Endothelial cell of umbilical vein (primary cell): ENCODE results near the gene CXCL9. TPM values are rescaled to one million over a fixed set of nuclear protein-coding genes. Genes with fewer than 3 reads are reported as not detected.

ENCODE experiments used
- BruUV-seq: library from RNA; stranded (reverse); fragments of 400-500 nt; replicated peaks from 2 replicates; lab custom pipeline; 2021; lab: Mats Ljungman, UMichigan
- CTCF ChIA-PET: fragments of 300-600, 350-600 bp; sonication (Branson Sonifier 250); formaldehyde crosslinking; loops from one replicate; lab custom pipeline; 2021; ENCODE audit warnings: antibody characterized with exemption, inconsistent platforms; lab: Charles Lee
- POLR2A ChIA-PET: fragments of 300-600, 350-600 bp; sonication (Branson Sonifier 250); formaldehyde crosslinking; loops from one replicate; lab custom pipeline; 2021; ENCODE audit warnings: antibody characterized with exemption, inconsistent platforms; lab: Charles Lee
- DNase-seq: peaks from one replicate; pipeline ENCODE4 v3.0.0-alpha.2; 2011; ENCODE audit warnings: low read depth, low spot score
- FAIRE-seq: peaks from 2 replicates; lab custom pipeline; 2011; peaks lifted over from hg19 to GRCh38; lab: Jason Lieb, UNC
- H2AFZ ChIP-seq: 2 replicates; pipeline ENCODE4 v1.6.0; 2012; ENCODE audit warnings: low read depth, low read length, control low read depth, inconsistent platforms
- H3K27ac ChIP-seq: 2 replicates; pipeline ENCODE4 v1.5.1; 2011; ENCODE audit warnings: low read depth, mild to moderate bottlenecking, control low read depth, low read length, moderate library complexity; ENCODE audit not compliant: insufficient read depth
- H3K27me3 ChIP-seq, 2 experiments: 2 replicates each; pipeline versions ENCODE4 v1.6.0 to v1.6.1; 2011; ENCODE audit warnings: low read length in 2 of 2, mixed read lengths in 1 of 2; ENCODE audit not compliant: control insufficient read depth in 2 of 2, insufficient read depth in 2 of 2
- H3K36me3 ChIP-seq, 2 experiments: 2 replicates in 1 of 2; 3 replicates in 1 of 2; pipeline ENCODE4 v1.5.1; 2011; ENCODE audit warnings: low read length in 2 of 2, mild to moderate bottlenecking in 1 of 2, moderate library complexity in 1 of 2; ENCODE audit not compliant: control insufficient read depth in 2 of 2, insufficient read depth in 2 of 2; ENCODE audit errors: extremely low read depth in 1 of 2
- H3K4me1 ChIP-seq: 3 replicates; pipeline ENCODE4 v1.5.1; 2011; ENCODE audit warnings: mild to moderate bottlenecking, low read length; ENCODE audit not compliant: control insufficient read depth, insufficient read depth; ENCODE audit errors: extremely low read depth
- H3K4me2 ChIP-seq: 2 replicates; pipeline ENCODE4 v1.6.1; 2011; ENCODE audit warnings: low read length, control low read depth, mixed read lengths; ENCODE audit not compliant: insufficient read depth
- H3K4me3 ChIP-seq, 3 experiments: fragments of 200-600 bp in 1 of 3; sonication (generic), shearing (Covaris generic) in 1 of 3; replicated peaks in 1 of 3; 2 replicates each; pipeline ENCODE4 v1.5.1; 2011 to 2016; ENCODE audit warnings: control low read depth in 3 of 3, low read length in 3 of 3, mild to moderate bottlenecking in 2 of 3, inconsistent platforms in 1 of 3, low read depth in 1 of 3, moderate library complexity in 1 of 3; ENCODE audit not compliant: insufficient read depth in 1 of 3
- H3K79me2 ChIP-seq: 2 replicates; pipeline ENCODE4 v1.6.0; 2012; ENCODE audit warnings: low read length, inconsistent platforms; ENCODE audit not compliant: control insufficient read depth, insufficient read depth
- H3K9ac ChIP-seq: replicated peaks from 2 replicates; pipeline ENCODE3; 2011; ENCODE audit warnings: low read length, control low read depth; ENCODE audit not compliant: insufficient read depth; ENCODE audit errors: extremely low read depth
- H3K9me1 ChIP-seq: replicated peaks from 3 replicates; pipeline ENCODE4 v1.6.0; 2011; ENCODE audit warnings: mild to moderate bottlenecking, low read length; ENCODE audit not compliant: control insufficient read depth, insufficient read depth; ENCODE audit errors: extremely low read depth
- H3K9me3 ChIP-seq: replicated peaks from 2 replicates; pipeline ENCODE4 v1.5.1; 2012; ENCODE audit warnings: low read length, inconsistent platforms; ENCODE audit not compliant: control insufficient read depth, insufficient read depth
- H4K20me1 ChIP-seq: replicated peaks from 2 replicates; pipeline ENCODE3; 2011; ENCODE audit warnings: mild to moderate bottlenecking, low read length; ENCODE audit not compliant: control insufficient read depth, insufficient read depth; ENCODE audit errors: extremely low read depth
- CTCF ChIP-seq, 2 donors: IDR thresholded peaks; 1 replicate in 1 of 2; 2 replicates in 1 of 2; pipeline ENCODE4 v1.5.1; 2011; ENCODE audit warnings: low read length in 2 of 2, mild to moderate bottlenecking in 2 of 2, moderate library complexity in 2 of 2, control low read depth in 1 of 2, inconsistent platforms in 1 of 2, low read depth in 1 of 2; ENCODE audit not compliant: insufficient read depth in 1 of 2; ENCODE audit errors: extremely low read depth in 1 of 2
- EZH2 ChIP-seq: IDR thresholded peaks from 2 replicates; pipeline ENCODE4 v1.6.1; 2012; ENCODE audit warnings: borderline replicate concordance, low read depth, mild to moderate bottlenecking, moderate library complexity, low read length, inconsistent platforms; ENCODE audit not compliant: severe bottlenecking
- FOS ChIP-seq: IDR thresholded peaks from 2 replicates; pipeline ENCODE4 v1.6.1; 2011; ENCODE audit warnings: mild to moderate bottlenecking, low read length, moderate library complexity, borderline replicate concordance; ENCODE audit not compliant: insufficient read depth
- GATA2 ChIP-seq: IDR thresholded peaks from 2 replicates; pipeline ENCODE4 v1.7.0; 2011; ENCODE audit warnings: low read depth, mild to moderate bottlenecking, moderate library complexity, mixed read lengths, low read length; ENCODE audit not compliant: insufficient read length, insufficient read depth
- JUN ChIP-seq: IDR thresholded peaks from 2 replicates; pipeline ENCODE4 v1.6.1; 2011; ENCODE audit warnings: borderline replicate concordance, low read depth; ENCODE audit not compliant: insufficient read length, insufficient read depth
- MAX ChIP-seq: IDR thresholded peaks from 2 replicates; pipeline ENCODE4 v1.6.1; 2011; ENCODE audit not compliant: insufficient read depth, insufficient read length
- MYC ChIP-seq: IDR thresholded peaks from one replicate; pipeline ENCODE4 v1.6.1; 2011; ENCODE audit warnings: mild to moderate bottlenecking, low read depth, low read length
- POLR2A ChIP-seq: IDR thresholded peaks from 2 replicates; pipeline ENCODE4 v1.6.1; 2012; ENCODE audit warnings: low read depth, mild to moderate bottlenecking, control low read depth, low read length
- POLR2AphosphoS5 ChIP-seq: IDR thresholded peaks from 2 replicates; pipeline ENCODE4 v1.6.1; 2012; ENCODE audit warnings: low read depth, mild to moderate bottlenecking, control low read depth, low read length, moderate library complexity; ENCODE audit not compliant: insufficient read depth
- dilution Hi-C: fragments of 300-500 bp; cut with MboI; formaldehyde crosslinking; loops from one replicate; pipeline ENCODE4 v1.15.0; 2019; ENCODE audit warnings: low sequenced_read_pairs; ENCODE audit not compliant: extremely low pct_ligation_motif_present
- intact Hi-C: fragments of 100-400 bp; cut with micrococcal nuclease; formaldehyde crosslinking; loops from one replicate; pipeline ENCODE4 v1.10.0; 2022
- polyA plus RNA-seq, 4 experiments: library from polyadenylated mRNA; depleted of rRNA in 3 of 4; stranded (reverse) in 3 of 4; unstranded in 1 of 4; fragments of >200 nt; gene quantifications; 2 replicates each; pipeline versions ENCODE4 v1.2.1 to v1.2.3, GENCODE V29; 2011 to 2012; ENCODE audit warnings: missing spikeins in 1 of 4
- total RNA-seq: library from RNA; stranded (reverse); gene quantifications from 2 replicates; pipeline ENCODE4 v1.2.3, GENCODE V29; 2021

The CXCL9 gene
- total and polyA plus RNA-seq, 2 donors (not counting 3 experiments of a cell fraction or from before 2014, with no cell fraction given) = not detected

GRCh38 chr4:76010576-76010975, 3.3 kb upstream of the CXCL9 start:
- Histone ChIP-seq H3K4me1 (peaks cover 5% of the 10 kb centered on the region), H3K79me2 (no peaks in the 10 kb centered on the region), H3K9me3 (no peaks in the 10 kb centered on the region), H3K4me2 (no peak overlapping the region), H3K27ac (no peak overlapping the region), H3K9me1 (no peaks in the 10 kb centered on the region), H3K36me3 (no peaks in the 10 kb centered on the region), H3K4me3 (no peak overlapping the region), H3K27me3 (peaks cover 0 to 3% of the 10 kb centered on the region in 2 experiments), H4K20me1 (no peaks in the 10 kb centered on the region), H2AFZ (no peak overlapping the region), H3K9ac (no peak overlapping the region)
- intact Hi-C loops (no loop called here), dilution Hi-C loops (no loop called here)
- TF ChIP-seq POLR2AphosphoS5 = no peak
- no peak for TF ChIP-seq MAX
- no peak for TF ChIP-seq MYC
- TF ChIP-seq EZH2 = no peak
- TF ChIP-seq POLR2A = no peak
- TF ChIP-seq GATA2 = no peak
- no peak for TF ChIP-seq CTCF (IDR thresholded peaks at IDR 0.05; ENCODE audit: extremely low read depth in 1 of 2, insufficient read depth in 1 of 2, low read depth in 1 of 2, low read length in 2 of 2)
- no peak for TF ChIP-seq JUN
- TF ChIP-seq FOS = no peak
- ChIA-PET CTCF (interaction anchor here (0.7 to 2.0 kb wide), 3 partner anchors 15 to 48 kb away, joined by 3 to 13 read pairs (median 3); no protein-coding TSS in a partner anchor), POLR2A (no interaction called here)
- no peak for DNase-seq
- no TSS peak for BruUV-seq
- no peak for FAIRE-seq
